ENCODE results near the gene IFT22.

GRCh38 chr7:101299511-101300464 lies 21.8 kb downstream of the IFT22 start:
- no peak for TF ChIP-seq CTCF (IDR thresholded peaks at IDR 0.05)
- no peak for TF ChIP-seq EP300 (IDR thresholded peaks at IDR 0.05)
- no peak for TF ChIP-seq POLR2A (IDR thresholded peaks at IDR 0.05)
